ENCODE data around the gene CTPS1. TPM values are rescaled to one million over a fixed set of nuclear protein-coding genes. Genes with fewer than 3 reads are reported as not detected.

Gene CTPS1
- total RNA-seq, 1 donor from 2014 or later = 91.4 TPM

DNA sequence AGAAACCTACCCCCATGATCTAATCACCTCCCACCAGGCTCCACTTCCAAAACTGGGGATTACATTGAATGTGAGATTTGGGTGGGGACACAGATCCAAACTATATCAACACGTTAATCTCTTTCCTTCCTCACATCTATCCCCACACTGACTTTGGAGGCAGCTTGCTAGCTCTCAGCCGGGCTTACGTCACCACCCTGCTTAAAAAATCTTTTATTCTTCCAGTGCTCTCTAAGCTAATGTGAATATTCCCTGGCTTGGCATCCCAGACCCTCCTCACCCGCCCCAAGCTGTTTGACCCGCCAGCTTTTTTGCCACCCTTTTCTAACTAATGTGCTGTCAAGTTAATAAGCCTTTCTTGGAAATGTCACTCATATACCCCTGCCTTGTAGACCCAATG is 47.9 kb upstream of the CTPS1 start:
- H3K9me3 ChIP-seq (ENCODE audit: insufficient read depth, low read depth, low read length) = no peaks in the 10 kb centered on the region
- H3K9ac ChIP-seq (ENCODE audit: low read length) = no peak overlapping the region
- H3K27me3 ChIP-seq (ENCODE audit: insufficient read depth, low read length) = peaks cover 2% of the 10 kb centered on the region
- H3K4me3 ChIP-seq (ENCODE audit: insufficient read depth, low read depth, low read length) = no peak overlapping the region
- no peak for DNase-seq (ENCODE audit: low read depth)
- H3K27ac ChIP-seq (ENCODE audit: low read depth, low read length) = no peak overlapping the region
- no peaks in the 10 kb centered on the region for H3K27me3 Mint-ChIP-seq (ENCODE audit: low read depth, unreplicated experiment)
- no peak overlapping the region for H3K4me3 Mint-ChIP-seq (ENCODE audit: unreplicated experiment)
- no peaks in the 10 kb centered on the region for H3K36me3 ChIP-seq (ENCODE audit: insufficient read depth, low read length)
- H3K4me2 ChIP-seq (ENCODE audit: low read length) = no peak overlapping the region
- H3K79me2 ChIP-seq (ENCODE audit: insufficient read depth, low read length) = no peaks in the 10 kb centered on the region
- H3K36me3 Mint-ChIP-seq (ENCODE audit: low read depth, unreplicated experiment) = no peaks in the 10 kb centered on the region
- no peak overlapping the region for H2AFZ ChIP-seq (ENCODE audit: low read depth, low read length)
- FAIRE-seq = no peak
- H3K9me3 Mint-ChIP-seq (ENCODE audit: unreplicated experiment) = peaks cover 4% of the 10 kb centered on the region
- no peaks in the 10 kb centered on the region for H3K4me1 ChIP-seq (ENCODE audit: insufficient read depth, low read length)
- H4K20me1 ChIP-seq (ENCODE audit: insufficient read depth, low read length) = no peaks in the 10 kb centered on the region
- H3K27ac Mint-ChIP-seq (ENCODE audit: unreplicated experiment) = no peak overlapping the region
- peaks cover 8% of the 10 kb centered on the region for H3K4me1 Mint-ChIP-seq (ENCODE audit: low read depth, unreplicated experiment)
- TF ChIP-seq EZH2 (IDR thresholded peaks at IDR 0.05; ENCODE audit: insufficient read depth, low read length) = no peak
- TF ChIP-seq, protein P1, sequence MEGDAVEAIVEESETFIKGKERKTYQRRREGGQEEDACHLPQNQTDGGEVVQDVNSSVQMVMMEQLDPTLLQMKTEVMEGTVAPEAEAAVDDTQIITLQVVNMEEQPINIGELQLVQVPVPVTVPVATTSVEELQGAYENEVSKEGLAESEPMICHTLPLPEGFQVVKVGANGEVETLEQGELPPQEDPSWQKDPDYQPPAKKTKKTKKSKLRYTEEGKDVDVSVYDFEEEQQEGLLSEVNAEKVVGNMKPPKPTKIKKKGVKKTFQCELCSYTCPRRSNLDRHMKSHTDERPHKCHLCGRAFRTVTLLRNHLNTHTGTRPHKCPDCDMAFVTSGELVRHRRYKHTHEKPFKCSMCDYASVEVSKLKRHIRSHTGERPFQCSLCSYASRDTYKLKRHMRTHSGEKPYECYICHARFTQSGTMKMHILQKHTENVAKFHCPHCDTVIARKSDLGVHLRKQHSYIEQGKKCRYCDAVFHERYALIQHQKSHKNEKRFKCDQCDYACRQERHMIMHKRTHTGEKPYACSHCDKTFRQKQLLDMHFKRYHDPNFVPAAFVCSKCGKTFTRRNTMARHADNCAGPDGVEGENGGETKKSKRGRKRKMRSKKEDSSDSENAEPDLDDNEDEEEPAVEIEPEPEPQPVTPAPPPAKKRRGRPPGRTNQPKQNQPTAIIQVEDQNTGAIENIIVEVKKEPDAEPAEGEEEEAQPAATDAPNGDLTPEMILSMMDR (IDR thresholded peaks at IDR 0.05; ENCODE audit: insufficient read depth, low read depth, low read length) = no peak

DNA sequence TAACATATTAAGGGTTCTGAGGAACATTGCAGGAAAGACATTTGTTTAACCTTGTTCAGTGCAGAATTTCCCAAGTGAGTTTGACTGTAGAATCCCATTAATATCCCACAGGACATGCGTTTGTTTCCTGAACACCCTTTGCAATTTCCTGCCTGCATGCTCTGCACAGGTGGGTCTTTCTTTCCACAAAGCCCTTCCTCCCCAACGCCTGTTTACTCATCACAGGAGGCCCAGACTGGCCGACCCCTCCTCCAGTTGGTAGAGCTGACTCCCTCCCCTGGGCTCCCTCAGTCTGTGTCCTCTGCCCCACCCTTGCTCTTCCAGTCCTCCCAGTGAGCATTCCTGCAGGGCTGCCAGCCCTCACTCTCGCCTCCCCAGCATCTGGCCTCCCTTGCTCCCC is 47.5 kb upstream of the CTPS1 start:
- DNase-seq (ENCODE audit: low read depth) (no peak), FAIRE-seq (no peak)
- H3K4me1 ChIP-seq (ENCODE audit: insufficient read depth, low read length) = no peaks in the 10 kb centered on the region
- H3K9ac ChIP-seq (ENCODE audit: low read length) = no peak overlapping the region
- no peaks in the 10 kb centered on the region for H3K9me3 ChIP-seq (ENCODE audit: insufficient read depth, low read depth, low read length)
- Mint-ChIP-seq H3K27me3 (ENCODE audit: low read depth, unreplicated experiment) (peaks cover 1% of the 10 kb centered on the region), H3K4me3 (ENCODE audit: unreplicated experiment) (no peak overlapping the region), H3K9me3 (ENCODE audit: unreplicated experiment) (peaks cover 4% of the 10 kb centered on the region), H3K36me3 (ENCODE audit: low read depth, unreplicated experiment) (no peaks in the 10 kb centered on the region), H3K4me1 (ENCODE audit: low read depth, unreplicated experiment) (peaks cover 8% of the 10 kb centered on the region), H3K27ac (ENCODE audit: unreplicated experiment) (no peak overlapping the region)
- no peaks in the 10 kb centered on the region for H3K36me3 ChIP-seq (ENCODE audit: insufficient read depth, low read length)
- H3K4me3 ChIP-seq (ENCODE audit: insufficient read depth, low read depth, low read length) = no peak overlapping the region
- peaks cover 2% of the 10 kb centered on the region for H3K27me3 ChIP-seq (ENCODE audit: insufficient read depth, low read length)
- no peak overlapping the region for H2AFZ ChIP-seq (ENCODE audit: low read depth, low read length)
- H3K4me2 ChIP-seq (ENCODE audit: low read length) = no peak overlapping the region
- TF ChIP-seq, protein P1 (IDR thresholded peaks at IDR 0.05; ENCODE audit: insufficient read depth, low read depth, low read length) = no peak
- no peak overlapping the region for H3K27ac ChIP-seq (ENCODE audit: low read depth, low read length)
- H3K79me2 ChIP-seq (ENCODE audit: insufficient read depth, low read length) = no peaks in the 10 kb centered on the region
- no peaks in the 10 kb centered on the region for H4K20me1 ChIP-seq (ENCODE audit: insufficient read depth, low read length)

DNA sequence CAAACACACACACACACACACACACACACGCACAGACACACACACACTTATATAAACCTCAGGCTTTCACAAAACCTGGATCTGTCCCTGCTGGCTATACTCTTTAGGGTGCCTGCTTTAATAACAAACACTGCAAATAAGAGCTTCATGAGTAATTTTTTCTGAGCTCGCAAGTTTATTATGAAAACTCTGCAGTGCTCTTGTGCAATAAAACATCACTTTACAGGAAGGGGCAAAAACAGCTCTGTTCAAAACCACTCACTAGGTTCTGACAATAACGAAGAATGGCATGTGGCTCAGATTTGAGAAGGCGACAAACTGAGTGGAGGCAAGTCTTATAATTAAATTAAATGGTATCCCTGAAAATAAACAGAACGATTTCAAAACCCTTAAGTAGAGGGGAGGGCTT is 42.6 kb upstream of the CTPS1 start:
- Histone ChIP-seq H3K36me3 (ENCODE audit: insufficient read depth, low read length) (no peaks in the 10 kb centered on the region), H3K27me3 (ENCODE audit: insufficient read depth, low read length) (no peaks in the 10 kb centered on the region), H3K27ac (ENCODE audit: low read depth, low read length) (no peak overlapping the region), H4K20me1 (ENCODE audit: insufficient read depth, low read length) (no peaks in the 10 kb centered on the region), H3K9ac (ENCODE audit: low read length) (no peak overlapping the region), H3K4me1 (ENCODE audit: insufficient read depth, low read length) (no peaks in the 10 kb centered on the region), H3K79me2 (ENCODE audit: insufficient read depth, low read length) (no peaks in the 10 kb centered on the region), H2AFZ (ENCODE audit: low read depth, low read length) (no peak overlapping the region), H3K4me2 (ENCODE audit: low read length) (no peak overlapping the region), H3K9me3 (ENCODE audit: insufficient read depth, low read depth, low read length) (no peaks in the 10 kb centered on the region), H3K4me3 (ENCODE audit: insufficient read depth, low read depth, low read length) (no peak overlapping the region)
- Mint-ChIP-seq H3K27me3 (ENCODE audit: low read depth, unreplicated experiment) (peaks cover 2% of the 10 kb centered on the region), H3K4me1 (ENCODE audit: low read depth, unreplicated experiment) (peaks cover 6% of the 10 kb centered on the region), H3K36me3 (ENCODE audit: low read depth, unreplicated experiment) (no peaks in the 10 kb centered on the region), H3K9me3 (ENCODE audit: unreplicated experiment) (no peaks in the 10 kb centered on the region), H3K4me3 (ENCODE audit: unreplicated experiment) (no peak overlapping the region), H3K27ac (ENCODE audit: unreplicated experiment) (no peak overlapping the region)
- DNase-seq (ENCODE audit: low read depth) = no peak
- TF ChIP-seq, protein P1 (IDR thresholded peaks at IDR 0.05; ENCODE audit: insufficient read depth, low read depth, low read length) = no peak
- no peak for TF ChIP-seq EZH2 (IDR thresholded peaks at IDR 0.05; ENCODE audit: insufficient read depth, low read length)
- FAIRE-seq = no peak
